Psoas muscle (tissue), 8 donors: ENCODE data around the gene MSH3. TPM values are rescaled to one million over a fixed set of nuclear protein-coding genes. Genes with fewer than 3 reads are reported as not detected.

Experiments
- ATAC-seq, 4 donors: fragments of 200-7000 bp; cut with Tn5 transposase; one replicate each; pipeline ENCODE4 v1.9.1; 2020; ENCODE audit warnings: moderate library complexity in 3 of 4, mild to moderate bottlenecking in 2 of 4
- DNase-seq, 2 donors: peaks; one replicate each; pipeline ENCODE4 v3.0.0-alpha.2; 2020
- H3K27ac ChIP-seq: fragments of 200-600 bp; one replicate; pipeline ENCODE4 v1.8.0; 2022
- H3K27me3 ChIP-seq, 3 donors: fragments of 200-600 bp in 1 of 3; one replicate each; pipeline versions ENCODE4 v1.6.1 to v1.8.0; 2013 to 2022; ENCODE audit warnings: low read length in 2 of 3, mild to moderate bottlenecking in 2 of 3, moderate library complexity in 1 of 3; ENCODE audit not compliant: insufficient read depth in 3 of 3
- H3K36me3 ChIP-seq, 2 donors: fragments of 200-600 bp in 1 of 2; one replicate each; pipeline versions ENCODE4 v1.6.1 to v1.8.0; 2013 to 2022; ENCODE audit warnings: low read depth in 1 of 2, mild to moderate bottlenecking in 1 of 2, moderate library complexity in 1 of 2; ENCODE audit not compliant: insufficient read depth in 1 of 2
- H3K4me1 ChIP-seq: fragments of 200-600 bp; one replicate; pipeline ENCODE4 v1.8.0; 2022
- H3K4me3 ChIP-seq: fragments of 200-600 bp; one replicate; pipeline ENCODE4 v1.8.0; 2022; ENCODE audit warnings: mild to moderate bottlenecking
- H3K9me3 ChIP-seq: fragments of 200-600 bp; one replicate; pipeline ENCODE4 v1.8.0; 2022
- CTCF ChIP-seq: fragments of 200-600 bp; IDR thresholded peaks from one replicate; pipeline ENCODE4 v1.8.0; 2022; ENCODE audit warnings: antibody characterized with exemption
- WGBS, 3 donors: extraction: QIAGEN DNeasy Blood & Tissue Kit; methylation state at CpG; one replicate each; pipeline versions ENCODE4 v1.1.6 to v1.1.7; 2013; 5-methylcytosine and 5-hydroxymethylcytosine counted together
- intact Hi-C, 2 donors: fragments of 100-400 bp; cut with DNase I; formaldehyde crosslinking; loops; one replicate each; pipeline versions ENCODE4 v1.11.0 to v1.14.2; 2022
- polyA plus RNA-seq, 3 donors: library from polyadenylated mRNA; stranded (reverse); fragments of 200-250 nt; gene quantifications; one replicate each; pipeline ENCODE4 v1.2.3, GENCODE V29; 2013
- total RNA-seq, 4 donors: library from RNA; stranded (reverse); fragmentation: NEBNext Ultra II Directional in 2 of 4; extraction: Animal tissue kit (Norgen Biotek cat#: 25700) in 2 of 4; gene quantifications; one replicate each; pipeline versions ENCODE4 v1.2.1 to v1.2.4, GENCODE V29; 2021 to 2023
- donor health status: healthy with polysubstance abuse.
- donor health status: DM: no; HTN: no; CAD: no; lungs with moderate emphysema.
- donor health status: Bipolar disorder and iron deficiency.
- donor health status: healthy.
- donor health status: DM: yes; HTN: yes; CAD: no.
- donor health status: DM: no; HTN: no; CAD: no.
- donor health status: DM: no; HTN: no; CAD: no.
- donor health status: DM: yes; HTN: yes; CAD: no.

Gene MSH3
- total and polyA plus RNA-seq, 7 donors: 2.8 to 12.6 (median 5.8) TPM

DNA sequence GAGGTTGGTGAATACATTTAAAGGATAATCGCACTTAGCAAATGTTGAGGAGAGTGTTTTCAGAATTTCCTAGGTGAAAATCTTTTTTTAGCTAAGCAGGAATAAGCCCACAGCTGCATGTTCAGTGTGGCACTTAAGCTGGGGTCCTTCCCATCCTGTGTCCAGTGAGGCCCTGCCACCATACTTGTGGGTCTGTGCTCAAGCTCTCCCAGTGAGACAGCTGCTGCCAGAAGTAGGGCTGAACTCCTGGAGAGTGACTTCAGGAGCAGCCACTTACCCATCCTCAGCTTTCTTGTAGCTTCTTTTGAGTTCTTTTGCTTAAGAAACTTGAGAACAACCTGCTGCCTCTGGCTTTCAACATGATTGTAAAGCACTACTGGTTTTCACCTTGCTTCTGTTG is 110.3 kb downstream of the MSH3 start:
- no peak for TF ChIP-seq CTCF
- H3K27me3 ChIP-seq: no peaks in the 10 kb centered on the region
- no peak overlapping the region for H3K27ac ChIP-seq
- no peak for DNase-seq
- no peak for ATAC-seq
- 93 to 100% (median 100%) methylated on average over 1 of the region's 1 CpG for WGBS, 3 donors
- no peaks in the 10 kb centered on the region for H3K4me1 ChIP-seq
- intact Hi-C loops: no loop called here
- H3K36me3 ChIP-seq: peaks cover 4 to 20% of the 10 kb centered on the region in 2 donors
- H3K9me3 ChIP-seq: no peaks in the 10 kb centered on the region
- H3K4me3 ChIP-seq: no peak overlapping the region

DNA sequence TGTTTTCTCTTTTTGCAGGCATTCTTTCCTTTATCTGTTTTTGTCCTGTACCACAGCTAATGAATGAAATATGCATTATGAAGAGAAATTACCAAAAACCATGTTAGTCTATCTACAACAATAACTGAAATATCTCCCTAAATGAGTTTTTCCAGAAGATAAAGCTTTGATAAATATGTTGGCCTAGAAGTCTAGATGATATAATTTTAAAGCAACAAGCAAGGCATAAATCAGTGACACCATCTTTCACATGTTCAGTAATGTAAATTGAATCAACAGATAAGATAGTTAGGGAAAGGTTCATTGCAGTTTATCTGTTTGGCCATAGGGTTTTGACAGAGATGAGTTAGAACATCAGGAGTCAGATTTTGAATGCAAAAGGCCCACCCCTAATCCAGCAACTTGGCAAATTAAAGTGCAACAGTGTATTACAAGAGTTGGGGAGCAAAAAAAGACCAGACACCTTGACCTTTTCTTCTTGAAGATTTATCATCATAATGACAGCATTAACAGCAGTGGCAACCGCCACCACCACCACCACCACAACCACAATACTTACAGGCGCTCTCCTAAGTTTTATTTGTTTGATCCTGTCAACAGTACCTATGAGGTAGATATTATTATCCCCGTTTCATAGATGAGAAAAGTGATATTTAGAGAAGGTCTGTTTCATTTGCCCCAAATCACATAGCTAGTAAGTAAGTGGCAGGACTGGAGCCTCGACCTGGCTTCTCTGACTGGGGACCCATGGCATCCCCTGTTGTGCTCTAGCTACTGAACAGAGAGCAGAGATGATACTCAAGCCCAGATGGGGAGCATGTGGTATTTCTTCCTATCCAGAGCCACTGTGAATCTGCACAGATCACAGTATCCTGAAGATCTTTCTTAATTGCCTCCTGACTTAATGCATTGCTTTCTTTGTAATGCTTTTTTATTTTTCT is 123.2 kb downstream of the MSH3 start:
- Histone ChIP-seq H3K9me3 (no peaks in the 10 kb centered on the region), H3K36me3 (peaks cover 0 to 27% of the 10 kb centered on the region in 2 donors), H3K4me1 (no peaks in the 10 kb centered on the region), H3K27me3 (no peaks in the 10 kb centered on the region), H3K4me3 (no peak overlapping the region), H3K27ac (no peak overlapping the region)
- no peak for TF ChIP-seq CTCF
- WGBS, 3 donors: 90 to 94% (median 91%) methylated on average over 4 of the region's 4 CpGs
- intact Hi-C loops: no loop called here
- no peak for DNase-seq
- ATAC-seq: no peak

DNA sequence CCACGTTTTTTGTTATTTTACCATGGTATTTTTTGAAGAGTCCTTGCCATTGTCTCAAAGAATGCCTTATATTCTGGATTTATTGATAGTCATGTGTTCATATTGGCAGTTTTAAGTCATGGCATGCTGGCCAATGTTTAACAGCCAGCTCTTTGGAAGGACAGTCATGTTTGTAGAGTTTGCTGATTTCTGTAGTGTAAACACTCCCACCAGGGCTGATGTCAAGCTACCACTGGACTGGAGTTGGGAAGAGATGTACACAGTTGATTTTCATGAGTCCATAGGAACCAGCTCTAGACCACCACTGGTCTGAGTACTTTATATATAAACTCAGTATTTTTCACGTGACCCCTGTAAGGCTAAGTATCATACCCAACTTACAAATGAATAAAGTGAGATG is 125.6 kb downstream of the MSH3 start:
- 95 to 98% (median 96%) methylated on average over 2 of the region's 2 CpGs for WGBS, 3 donors
- Histone ChIP-seq H3K27me3 (no peaks in the 10 kb centered on the region), H3K27ac (no peak overlapping the region), H3K4me3 (no peak overlapping the region), H3K36me3 (peaks cover 0 to 20% of the 10 kb centered on the region in 2 donors), H3K9me3 (no peaks in the 10 kb centered on the region), H3K4me1 (no peaks in the 10 kb centered on the region)
- no peak for ATAC-seq
- TF ChIP-seq CTCF: no peak
- intact Hi-C loops: no loop called here
- no peak for DNase-seq

DNA sequence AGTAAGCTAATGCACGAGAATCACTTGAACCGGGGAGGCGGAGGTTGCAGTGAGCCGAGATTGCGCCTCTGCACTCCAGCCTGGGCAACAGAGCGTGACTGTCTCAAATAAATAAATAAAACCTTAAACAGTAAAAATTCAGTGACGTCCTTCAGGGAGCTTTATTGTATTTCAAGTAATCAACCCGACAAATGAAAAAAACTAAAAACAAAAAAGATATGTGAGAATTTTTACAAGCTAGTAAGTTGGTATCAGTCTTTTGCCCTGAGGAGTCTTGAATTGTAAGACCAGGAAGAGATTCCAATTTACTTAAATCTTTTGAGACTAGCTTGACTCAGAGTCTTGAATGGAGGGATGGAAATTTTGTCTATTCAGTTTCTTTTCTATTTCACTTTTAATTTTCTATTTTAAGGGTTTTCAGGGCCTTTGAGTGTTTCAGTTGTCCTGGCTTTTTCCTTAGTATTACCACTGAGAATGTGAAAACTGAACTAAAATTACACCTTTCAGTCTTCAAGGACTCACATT is 126.4 kb downstream of the MSH3 start:
- Histone ChIP-seq H3K27me3 (no peaks in the 10 kb centered on the region), H3K27ac (no peak overlapping the region), H3K9me3 (no peaks in the 10 kb centered on the region), H3K4me1 (no peaks in the 10 kb centered on the region), H3K36me3 (peaks cover 0 to 20% of the 10 kb centered on the region in 2 donors), H3K4me3 (no peak overlapping the region)
- DNase-seq (no peak), ATAC-seq (no peak)
- 95 to 97% (median 95%) methylated on average over 8 of the region's 8 CpGs for WGBS, 3 donors
- no peak for TF ChIP-seq CTCF
- intact Hi-C loops: no loop called here
